Measurements from ENCODE around the gene FKBP10.
A peak's percentile ranks its signal among the peaks of the same experiment; 100 is the strongest.

Gene FKBP10

GRCh38 chr17:41784207-41784744, 28.5 kb upstream of the FKBP10 start:
- no peak for DNase-seq (ENCODE audit: low read depth in 2 of 2)

GRCh38 chr17:41785091-41785858, 27.5 kb upstream of the FKBP10 start:
- DNase-seq (ENCODE audit: low read depth in 2 of 2), result no peak

GRCh38 chr17:41785859-41786226, 27.0 kb upstream of the FKBP10 start:
- DNase-seq (ENCODE audit: low read depth in 2 of 2), result no peak

GRCh38 chr17:41786227-41787020, 26.4 kb upstream of the FKBP10 start, which contains the start of gene JUP:
JUP (minus strand) TSS chr17:41786711; CDS start chr17:41771854, 14,857 bp downstream.
- DNase-seq (ENCODE audit: low read depth in 2 of 2), result peak; percentile 76 to 81

- DNase-seq (ENCODE audit: low read depth in 2 of 2), result no peak
Observed at GRCh38 chr17:41787021-41787418, 25.8 kb upstream of the FKBP10 start.

GRCh38 chr17:41792845-41793783, 19.7 kb upstream of the FKBP10 start:
- DNase-seq (ENCODE audit: low read depth in 2 of 2), result no peak

- DNase-seq (ENCODE audit: low read depth in 2 of 2), result no peak
Observed at GRCh38 chr17:41793784-41794539, 18.8 kb upstream of the FKBP10 start.

- DNase-seq (ENCODE audit: low read depth in 2 of 2), result no peak
Observed at GRCh38 chr17:41794540-41794975, 18.2 kb upstream of the FKBP10 start.

GRCh38 chr17:41796121-41796895, 16.5 kb upstream of the FKBP10 start:
- no peak for DNase-seq (ENCODE audit: low read depth in 2 of 2)

GRCh38 chr17:41797377-41797776, 15.4 kb upstream of the FKBP10 start:
- DNase-seq (ENCODE audit: low read depth in 2 of 2), result no peak

GRCh38 chr17:41799366-41799765, 13.4 kb upstream of the FKBP10 start:
- DNase-seq (ENCODE audit: low read depth in 2 of 2), result no peak

- DNase-seq (ENCODE audit: low read depth in 2 of 2), result no peak
Observed at GRCh38 chr17:41800601-41801373, 12.0 kb upstream of the FKBP10 start.

GRCh38 chr17:41801374-41802271, 11.2 kb upstream of the FKBP10 start:
- peak; percentile 70 to 72 for DNase-seq (ENCODE audit: low read depth in 2 of 2)

GRCh38 chr17:41803049-41804020, 9.5 kb upstream of the FKBP10 start:
- DNase-seq (ENCODE audit: low read depth in 2 of 2), result no peak

- DNase-seq (ENCODE audit: low read depth in 2 of 2), result no peak
Observed at GRCh38 chr17:41806685-41807445, 5.9 kb upstream of the FKBP10 start.

Measured in stimulated activated CD4-positive, alpha-beta T cell treated with anti-CD3 and anti-CD28 coated beads, Interleukin-1b, Interleukin-23, amount 100 ng/mL, for 4 hours (primary cell).